Hepatocyte (in vitro differentiated cells): ENCODE measurements around the gene EIPR1. TPM values are rescaled to one million over a fixed set of nuclear protein-coding genes. Genes with fewer than 3 reads are reported as not detected.

Experiments used
- DNase-seq: peaks from one replicate; pipeline ENCODE4 v3.0.0-alpha.2; 2016; ENCODE audit warnings: low spot score
- H2AFZ ChIP-seq: fragments of 200-600 bp; sonication (generic); 2 replicates; pipeline ENCODE4 v1.6.0; 2016; ENCODE audit warnings: antibody characterized with exemption, mild to moderate bottlenecking
- H3K27ac ChIP-seq: fragments of 200-600 bp; sonication (generic); 2 replicates; pipeline ENCODE4 v1.5.1; 2016; ENCODE audit warnings: mild to moderate bottlenecking
- H3K27me3 ChIP-seq: fragments of 200-600 bp; sonication (generic); 2 replicates; pipeline ENCODE4 v1.6.1; 2016
- H3K36me3 ChIP-seq: fragments of 200-600 bp; sonication (generic); replicated peaks from 2 replicates; pipeline ENCODE4 v1.5.1; 2016; ENCODE audit warnings: low read depth; ENCODE audit not compliant: insufficient read depth
- H3K4me1 ChIP-seq: fragments of 200-600 bp; sonication (generic); 2 replicates; pipeline ENCODE4 v1.5.1; 2016; ENCODE audit warnings: mild to moderate bottlenecking, moderate library complexity; ENCODE audit not compliant: insufficient read depth
- H3K4me2 ChIP-seq: fragments of 200-600 bp; sonication (generic); 2 replicates; pipeline ENCODE4 v1.6.0; 2016
- H3K4me3 ChIP-seq: fragments of 200-600 bp; sonication (generic); 2 replicates; pipeline ENCODE4 v1.5.1; 2016; ENCODE audit warnings: mild to moderate bottlenecking
- H3K79me2 ChIP-seq: fragments of 200-600 bp; sonication (generic); 2 replicates; pipeline ENCODE4 v1.6.0; 2017; ENCODE audit warnings: mild to moderate bottlenecking
- H3K9me2 ChIP-seq: fragments of 200-600 bp; sonication (generic); replicated peaks from 2 replicates; pipeline ENCODE4 v1.6.0; 2017; ENCODE audit warnings: mild to moderate bottlenecking; ENCODE audit not compliant: insufficient read depth
- H3K9me3 ChIP-seq: fragments of 200-600 bp; sonication (generic); 2 replicates; pipeline ENCODE4 v1.5.1; 2016; ENCODE audit warnings: low read depth, mild to moderate bottlenecking
- H4K20me1 ChIP-seq: fragments of 200-600 bp; sonication (generic); 2 replicates; pipeline ENCODE4 v1.6.0; 2016; ENCODE audit warnings: mild to moderate bottlenecking; ENCODE audit not compliant: insufficient read depth, poor library complexity, severe bottlenecking
- CTCF ChIP-seq: fragments of 200-600 bp; sonication (generic); IDR thresholded peaks from 2 replicates; pipeline ENCODE4 v1.5.1; 2016; ENCODE audit warnings: antibody characterized with exemption, mild to moderate bottlenecking; ENCODE audit not compliant: poor library complexity
- EZH2 ChIP-seq: fragments of 200-600 bp; sonication (generic); IDR thresholded peaks from 2 replicates; pipeline ENCODE4 v1.6.1; 2016; ENCODE audit warnings: antibody characterized with exemption, mild to moderate bottlenecking, borderline replicate concordance
- EZH2phosphoT487 ChIP-seq: fragments of 200-600 bp; sonication (generic); IDR thresholded peaks from one replicate; pipeline ENCODE4 v1.6.1; 2018; ENCODE audit warnings: antibody characterized with exemption, mild to moderate bottlenecking, low read depth, moderate library complexity; ENCODE audit not compliant: unreplicated experiment, severe bottlenecking
- WGBS: methylation state at CpG from one replicate; pipeline ENCODE4 v1.1.6; 2016; ENCODE audit warnings: low lambda C conversion rate; ENCODE audit errors: missing lambda C conversion rate; 5-methylcytosine and 5-hydroxymethylcytosine counted together
- polyA plus RNA-seq: library from polyadenylated mRNA; unstranded; fragments of >200 nt; fragmentation: Nextera tagmentation; extraction: Ambion mirVana; gene quantifications from 2 replicates; pipeline ENCODE4 v1.2.1, GENCODE V29; 2016
- total RNA-seq: library from RNA; depleted of rRNA; stranded (reverse); fragments of >200 nt; gene quantifications from 2 replicates; pipeline ENCODE4 v1.2.3, GENCODE V29; 2014

EIPR1 gene
- total and polyA plus RNA-seq, 2 experiments from 2014 or later = 27.4 to 42.3 TPM

GRCh38 chr2:3193443-3194330 lies 183.9 kb downstream of the EIPR1 start:
- H3K27ac ChIP-seq = no peak overlapping the region
- 87% methylated on average over 20 of the region's 20 CpGs for WGBS
- no peak overlapping the region for H2AFZ ChIP-seq
- H3K9me3 ChIP-seq = no peaks in the 10 kb centered on the region
- no peak overlapping the region for H3K4me3 ChIP-seq
- no peak overlapping the region for H3K4me2 ChIP-seq
- no peaks in the 10 kb centered on the region for H3K36me3 ChIP-seq
- no peaks in the 10 kb centered on the region for H3K4me1 ChIP-seq
- H3K9me2 ChIP-seq = no peaks in the 10 kb centered on the region
- no peak for DNase-seq
- no peaks in the 10 kb centered on the region for H4K20me1 ChIP-seq
- H3K79me2 ChIP-seq = no peaks in the 10 kb centered on the region
- no peaks in the 10 kb centered on the region for H3K27me3 ChIP-seq
- TF ChIP-seq CTCF = no peak
- TF ChIP-seq EZH2phosphoT487 = no peak
- TF ChIP-seq EZH2 = no peak

- H3K27ac ChIP-seq = no peak overlapping the region
- no peaks in the 10 kb centered on the region for H3K4me1 ChIP-seq
- H3K36me3 ChIP-seq = no peaks in the 10 kb centered on the region
- no peak overlapping the region for H3K4me2 ChIP-seq
- H3K9me3 ChIP-seq = no peaks in the 10 kb centered on the region
- TF ChIP-seq EZH2phosphoT487 (no peak), CTCF (no peak), EZH2 (no peak)
- 89% methylated on average over 7 of the region's 7 CpGs for WGBS
- H3K4me3 ChIP-seq = no peak overlapping the region
- H3K27me3 ChIP-seq = no peaks in the 10 kb centered on the region
- no peaks in the 10 kb centered on the region for H4K20me1 ChIP-seq
- no peaks in the 10 kb centered on the region for H3K79me2 ChIP-seq
- H3K9me2 ChIP-seq = no peaks in the 10 kb centered on the region
- H2AFZ ChIP-seq = no peak overlapping the region
- no peak for DNase-seq
Observed at GRCh38 chr2:3192920-3193319, 184.7 kb downstream of the EIPR1 start.

- Histone ChIP-seq H3K27ac (no peak overlapping the region), H3K9me3 (no peaks in the 10 kb centered on the region), H2AFZ (no peak overlapping the region), H3K4me3 (no peak overlapping the region), H3K27me3 (no peaks in the 10 kb centered on the region), H3K36me3 (no peaks in the 10 kb centered on the region), H3K79me2 (no peaks in the 10 kb centered on the region), H3K4me2 (no peak overlapping the region), H4K20me1 (no peaks in the 10 kb centered on the region), H3K9me2 (no peaks in the 10 kb centered on the region), H3K4me1 (no peaks in the 10 kb centered on the region)
- DNase-seq = no peak
- TF ChIP-seq EZH2 (no peak), EZH2phosphoT487 (no peak), CTCF (no peak)
- 97% methylated on average over 17 of the region's 17 CpGs for WGBS
Observed at GRCh38 chr2:3192281-3192818, 185.3 kb downstream of the EIPR1 start.
